T47D (cell line): ENCODE data around the gene CHRNG.

ENCODE experiments used
- DNase-seq, 2 experiments: peaks; one replicate each; pipeline versions ENCODE4 v3.0.0 to v3.0.0-alpha.2; 2011 to 2012; ENCODE audit warnings: low read depth in 1 of 2, low spot score in 1 of 2
- JUND ChIP-seq: IDR thresholded peaks from 2 replicates; pipeline ENCODE4 v1.6.1; 2012; ENCODE audit warnings: low read depth
- in situ Hi-C: cut with HindIII; loops from 2 replicates; pipeline ENCODE4 v1.10.0; 2016; ENCODE audit warnings: low sequenced_read_pairs, low pct_unique_long_range_greater_than_20kb

Gene CHRNG

GRCh38 chr2:232571026-232571474 is 31.6 kb downstream of the CHRNG start:
- DNase-seq = no peak
- no peak for TF ChIP-seq JUND
- in situ Hi-C loops = no loop called here

DNA sequence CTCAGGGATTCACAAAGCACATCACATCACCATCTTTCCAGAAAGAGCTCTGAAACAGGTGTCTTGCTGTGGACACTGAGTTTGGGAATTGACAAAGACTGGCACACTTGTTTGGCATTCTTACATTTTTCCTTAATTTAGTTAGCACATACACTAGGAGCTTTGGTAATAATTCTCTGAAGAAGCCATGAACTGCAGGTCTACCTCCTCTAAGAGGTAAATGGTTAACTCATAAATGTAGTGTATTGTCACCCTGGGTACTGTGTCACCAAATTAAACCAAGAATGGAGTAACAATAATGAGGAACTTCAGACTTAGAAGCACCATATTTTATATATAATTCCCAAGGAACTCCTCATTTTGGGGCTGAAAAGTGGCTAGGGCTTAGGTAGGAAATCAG is 33.5 kb downstream of the CHRNG start:
- in situ Hi-C loops = no loop called here
- DNase-seq = no peak
- TF ChIP-seq JUND = no peak

- in situ Hi-C loops = no loop called here
- DNase-seq = no peak
- no peak for TF ChIP-seq JUND
These were observed 34.4 kb downstream of the CHRNG start for GRCh38 chr2:232573771-232574435.

GRCh38 chr2:232574674-232575403 is 35.3 kb downstream of the CHRNG start:
- in situ Hi-C loops = no loop called here
- DNase-seq = no peak

DNA sequence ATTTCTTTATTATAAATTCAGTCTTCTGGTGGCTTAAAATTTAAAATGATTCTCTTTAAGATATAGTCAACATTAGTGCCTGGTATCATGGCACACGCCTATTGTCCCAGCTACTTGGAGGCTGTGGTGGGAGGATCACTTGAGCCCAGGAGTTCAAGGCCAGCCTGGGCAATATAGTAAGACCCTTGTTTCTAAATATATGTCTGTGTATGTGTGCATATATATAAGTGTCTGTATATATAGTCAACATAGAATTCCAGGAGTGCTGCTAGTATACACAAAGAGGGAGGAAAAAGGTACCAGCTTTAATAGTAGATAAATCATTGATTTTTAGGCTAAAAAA is 35.9 kb downstream of the CHRNG start:
- no peak for TF ChIP-seq JUND
- DNase-seq = no peak
- in situ Hi-C loops = no loop called here

More at GRCh38 chr2:232574674-232575403, 35.3 kb downstream of the CHRNG start:
- TF ChIP-seq JUND = no peak

- DNase-seq = no peak
- in situ Hi-C loops = no loop called here
- TF ChIP-seq JUND = no peak
These were observed 37.5 kb downstream of the CHRNG start for GRCh38 chr2:232576995-232577394.

GRCh38 chr2:232577841-232578240 is 38.3 kb downstream of the CHRNG start:
- no peak for DNase-seq
- in situ Hi-C loops = no loop called here
- TF ChIP-seq JUND = no peak

DNA sequence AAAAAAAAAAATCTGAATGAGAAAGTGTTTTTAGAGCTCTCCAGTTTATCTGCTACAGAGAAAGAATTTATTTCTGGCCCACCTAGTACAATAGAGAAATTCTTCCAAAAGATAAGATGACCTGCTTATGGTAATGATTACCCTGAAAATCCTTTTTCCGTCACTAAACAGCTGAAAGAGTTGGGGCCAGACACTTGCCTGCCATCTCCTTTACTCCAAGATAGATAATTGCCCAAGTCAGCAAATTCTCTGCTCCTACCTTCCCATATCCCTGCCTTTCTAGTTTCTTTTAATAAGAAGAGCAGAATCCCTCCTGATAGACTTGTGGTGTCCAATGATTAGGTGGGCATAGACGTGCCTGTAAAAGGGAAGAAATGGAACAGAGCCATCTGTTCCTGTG is 39.1 kb downstream of the CHRNG start:
- DNase-seq = no peak
- in situ Hi-C loops = no loop called here
- TF ChIP-seq JUND = no peak

DNA sequence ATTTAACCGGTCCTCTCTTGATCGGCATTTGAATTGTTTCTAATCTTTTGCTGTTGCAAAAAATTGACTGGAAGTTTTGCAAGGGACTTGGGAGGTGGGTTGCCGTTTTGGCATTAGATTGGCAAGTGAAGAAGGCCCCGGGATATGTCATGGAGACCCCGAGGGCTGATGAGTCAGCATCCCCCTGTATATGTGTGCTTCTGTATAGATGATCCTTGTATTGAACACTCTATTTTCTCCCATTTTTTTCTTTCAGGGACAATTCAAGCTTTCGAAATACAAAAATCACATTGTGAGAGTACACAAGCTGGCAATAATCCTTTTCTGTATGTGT is 41.1 kb downstream of the CHRNG start:
- TF ChIP-seq JUND = no peak
- in situ Hi-C loops = no loop called here
- no peak for DNase-seq

GRCh38 chr2:232581725-232582124 is 42.2 kb downstream of the CHRNG start:
- in situ Hi-C loops = no loop called here
- TF ChIP-seq JUND = no peak

GRCh38 chr2:232584238-232584637 is 44.7 kb downstream of the CHRNG start:
- TF ChIP-seq JUND = no peak
- in situ Hi-C loops = no loop called here
- no peak for DNase-seq

More at GRCh38 chr2:232581725-232582124, 42.2 kb downstream of the CHRNG start:
- DNase-seq = no peak

- no peak for TF ChIP-seq JUND
- no peak for DNase-seq
- in situ Hi-C loops = no loop called here
These were observed 47.5 kb downstream of the CHRNG start for GRCh38 chr2:232586943-232587505.

- no peak for TF ChIP-seq JUND
- in situ Hi-C loops = no loop called here
- DNase-seq = no peak
These were observed 48.0 kb downstream of the CHRNG start for GRCh38 chr2:232587512-232587911.
